ENCODE data around the gene ATRNL1.
A peak's percentile ranks its signal among the peaks of the same experiment; 100 is the strongest.
"Not testable (repeated sequence)": the region's sequence is repeated elsewhere in the genome, so short reads cannot be mapped to it uniquely, and the experiment has no call there.

ATRNL1 gene

DNA sequence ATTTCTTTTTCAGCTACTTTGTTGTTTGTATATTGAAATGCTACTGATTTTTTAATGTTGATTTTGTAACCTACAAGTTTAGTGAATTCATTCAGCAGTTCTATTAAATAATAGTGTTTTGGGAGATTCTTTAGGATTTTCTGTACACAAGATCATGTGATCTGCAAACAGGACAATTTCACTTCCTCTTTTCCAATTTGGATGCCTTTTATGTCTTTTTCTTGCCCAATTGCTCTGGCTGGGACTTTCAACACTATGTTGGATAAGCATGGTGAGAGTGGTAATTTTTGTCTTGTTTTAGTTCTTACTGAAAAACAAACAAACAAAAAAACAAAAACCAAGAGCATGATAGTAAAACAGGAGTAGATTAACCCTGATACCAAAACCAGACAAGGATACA lies 316.2 kb downstream of the ATRNL1 start:
- DNase-seq (ENCODE audit: low read depth, low spot score), result no peak

DNA sequence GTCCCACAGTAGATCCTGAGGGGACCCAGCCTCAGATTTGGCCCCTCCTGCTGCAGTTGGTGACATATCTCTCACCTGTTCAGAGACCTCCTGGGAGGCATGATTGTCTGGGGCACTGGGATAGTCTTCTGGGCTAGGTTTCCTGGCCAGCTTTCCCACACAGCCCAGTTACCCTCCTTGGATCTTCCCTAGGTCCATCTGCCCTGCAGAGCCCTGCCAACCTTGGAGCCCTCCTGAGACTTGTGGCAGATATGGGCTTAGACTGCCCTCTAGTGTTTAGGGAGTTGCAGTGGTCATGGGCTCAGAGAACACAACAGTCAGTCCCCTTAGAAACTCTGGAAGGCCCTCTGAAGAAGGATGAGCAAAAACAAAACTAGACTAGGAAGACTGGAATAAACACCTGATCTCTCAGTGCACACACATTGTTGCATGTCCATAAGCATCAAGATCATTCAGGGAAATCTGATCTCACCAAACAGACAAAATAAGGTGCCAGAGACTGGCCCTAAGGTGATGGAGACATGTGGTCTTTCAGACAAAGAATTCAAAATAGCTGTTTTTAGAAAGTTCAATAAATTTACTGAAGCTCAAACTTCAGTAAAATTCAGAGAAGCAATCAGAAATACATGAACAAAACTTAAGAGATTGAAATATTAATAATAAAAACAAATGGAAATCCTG lies 324.6 kb downstream of the ATRNL1 start:
- peak; percentile 36 for DNase-seq (ENCODE audit: low read depth, low spot score)

DNA sequence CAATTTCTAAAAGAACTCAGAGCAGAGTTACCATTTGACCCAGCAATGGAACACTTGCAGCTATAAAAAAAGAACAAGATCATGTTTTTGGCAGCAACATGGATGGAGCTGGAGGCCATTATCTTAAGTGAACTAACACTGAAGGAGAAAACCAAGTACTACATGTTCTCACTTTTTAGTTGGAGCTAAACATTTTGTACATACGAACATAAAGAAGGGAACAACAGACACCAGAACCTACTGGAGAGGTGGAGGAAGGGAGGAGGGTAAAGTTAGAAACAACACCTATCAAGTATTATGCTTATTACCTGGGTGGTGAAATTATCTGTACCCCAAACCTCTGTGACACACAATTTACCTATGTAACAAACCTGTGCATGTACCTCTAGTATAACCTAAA lies 329.5 kb downstream of the ATRNL1 start:
- DNase-seq (ENCODE audit: low read depth, low spot score), result no peak

DNA sequence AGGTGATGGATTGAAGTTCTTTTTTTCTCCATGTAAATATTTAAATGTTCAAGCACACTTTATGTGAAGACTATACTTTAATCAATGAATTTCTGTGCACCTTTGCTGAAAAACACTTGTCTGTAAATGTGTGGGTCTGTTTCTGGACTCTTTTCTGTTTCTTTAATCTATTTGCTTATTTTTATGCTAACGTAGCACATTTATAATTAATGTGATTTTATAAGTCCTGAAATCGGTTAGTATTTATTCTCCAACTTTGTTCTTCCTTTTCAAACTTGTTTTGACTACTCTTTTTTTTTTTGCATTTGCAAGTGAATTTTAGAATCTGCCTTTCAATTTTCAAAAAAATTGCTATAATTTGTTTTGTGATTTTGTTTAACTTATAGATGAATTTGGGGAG lies 334.4 kb downstream of the ATRNL1 start:
- no peak for DNase-seq (ENCODE audit: low read depth, low spot score)

DNA sequence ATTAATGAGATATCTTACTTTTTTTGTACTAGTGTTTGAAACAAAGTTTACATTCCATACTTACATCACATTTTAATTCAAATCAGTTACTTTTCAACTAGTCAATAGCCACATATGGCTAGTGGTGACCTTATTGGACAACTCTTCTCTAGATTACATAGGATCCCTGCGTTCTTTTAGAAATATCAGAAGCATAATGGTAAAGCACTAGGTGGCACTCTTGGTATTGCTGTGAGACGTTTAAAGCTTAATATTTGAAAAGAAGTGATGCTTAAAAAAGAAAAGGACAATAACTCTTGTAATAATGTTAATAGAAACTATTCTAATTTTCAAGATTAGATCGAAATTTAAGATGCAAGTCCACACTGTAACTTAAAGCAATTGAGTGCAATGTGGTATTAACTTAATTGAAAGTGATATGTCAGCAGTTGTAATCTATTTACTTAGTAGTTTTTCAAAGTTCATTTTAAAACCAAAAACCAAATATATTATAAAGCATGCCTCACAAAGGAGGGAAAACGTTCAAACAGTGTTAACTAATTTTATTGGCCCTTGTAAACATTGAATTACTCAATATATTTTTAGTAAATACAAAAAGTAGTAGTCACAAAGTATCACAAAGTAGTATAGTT lies 339.1 kb downstream of the ATRNL1 start:
- peak; percentile 13 for DNase-seq (ENCODE audit: low read depth, low spot score)

DNA sequence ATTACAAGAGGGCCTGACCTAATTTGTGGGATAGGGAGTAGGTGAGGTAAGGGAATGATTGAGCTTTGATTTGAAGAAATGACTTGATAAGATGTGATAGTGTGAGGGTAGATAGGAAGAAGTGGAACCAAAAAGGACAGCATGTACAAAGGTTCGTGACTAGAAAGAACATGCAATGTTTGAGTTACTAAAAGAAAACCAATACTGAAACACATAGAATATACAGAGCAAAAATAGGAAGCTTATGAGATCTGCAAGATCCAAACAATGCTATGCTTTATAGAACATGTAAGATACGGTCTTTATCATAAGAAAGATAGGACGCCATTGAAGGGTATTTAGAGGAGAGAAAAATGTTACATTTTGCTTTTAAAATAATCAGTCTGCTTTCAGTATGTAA lies 343.8 kb downstream of the ATRNL1 start:
- no peak for DNase-seq (ENCODE audit: low read depth, low spot score)

DNA sequence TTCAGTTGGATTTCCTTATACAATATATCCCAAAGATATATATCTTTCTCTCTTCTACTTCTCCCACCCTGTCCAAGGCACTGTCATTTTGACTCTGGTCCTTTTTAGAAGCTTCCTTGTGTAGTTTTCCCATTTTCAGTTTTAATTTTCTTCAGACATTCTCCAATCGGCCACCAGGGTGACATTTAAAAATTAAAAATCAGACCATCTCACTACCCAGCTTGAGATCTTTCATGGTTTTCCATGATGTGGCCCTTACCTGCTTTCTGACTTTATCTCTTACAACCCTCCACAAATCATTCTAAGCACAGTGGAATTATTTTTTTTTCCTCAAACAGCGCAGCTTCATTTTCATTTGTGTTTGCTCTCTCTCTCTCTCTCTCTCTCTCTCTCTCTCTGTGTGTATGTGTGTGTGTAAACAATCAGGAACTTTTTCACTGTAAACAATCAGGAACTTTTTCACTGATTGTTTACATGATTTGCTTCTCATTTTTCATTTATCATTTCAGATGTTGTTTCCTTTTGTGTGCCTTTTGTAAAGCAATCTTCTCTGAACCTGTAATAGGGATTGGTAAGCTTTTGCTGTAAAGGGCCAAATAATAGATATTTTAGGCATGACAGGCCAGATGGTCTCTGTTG lies 348.9 kb downstream of the ATRNL1 start:
- no peak for DNase-seq (ENCODE audit: low read depth, low spot score)

DNA sequence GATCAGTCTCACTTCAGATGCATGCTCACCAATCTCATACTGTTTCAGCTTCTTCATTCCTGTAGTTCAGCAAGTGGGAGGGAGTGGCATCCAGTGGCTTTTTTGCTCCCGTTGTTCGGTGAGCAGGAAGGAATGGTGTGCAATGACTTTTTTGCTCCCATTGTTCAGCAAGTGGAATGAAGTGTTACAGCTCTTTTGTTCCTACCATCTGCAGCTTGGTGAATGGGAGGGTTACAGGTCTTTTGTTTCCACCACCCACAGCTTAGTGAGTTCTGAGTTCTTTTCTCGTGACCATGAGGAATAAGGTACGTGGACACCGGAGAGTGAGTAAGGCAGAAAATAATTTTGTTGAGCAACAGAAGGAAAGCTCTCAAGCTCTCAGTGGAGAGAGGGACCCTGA lies 363.6 kb downstream of the ATRNL1 start:
- no peak for DNase-seq (ENCODE audit: low read depth, low spot score)

DNA sequence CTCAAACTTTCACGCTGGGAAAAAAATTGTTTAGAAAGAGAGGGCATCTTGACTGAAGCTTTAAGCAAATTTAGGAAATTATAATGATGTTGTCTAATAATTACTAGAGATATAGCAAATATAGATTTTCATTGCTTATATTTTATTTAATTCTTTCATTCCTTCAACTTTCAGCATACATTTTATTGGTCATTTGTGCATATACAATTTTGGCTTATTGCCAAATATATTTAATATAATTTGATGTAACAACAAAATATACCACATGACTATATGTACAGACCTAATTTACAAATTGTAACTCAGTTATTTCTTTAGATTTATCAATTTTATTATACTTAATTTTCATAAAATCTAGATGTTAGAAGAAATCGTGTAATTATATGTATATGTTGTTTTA lies 390.1 kb downstream of the ATRNL1 start:
- no peak for DNase-seq (ENCODE audit: low read depth, low spot score)

DNA sequence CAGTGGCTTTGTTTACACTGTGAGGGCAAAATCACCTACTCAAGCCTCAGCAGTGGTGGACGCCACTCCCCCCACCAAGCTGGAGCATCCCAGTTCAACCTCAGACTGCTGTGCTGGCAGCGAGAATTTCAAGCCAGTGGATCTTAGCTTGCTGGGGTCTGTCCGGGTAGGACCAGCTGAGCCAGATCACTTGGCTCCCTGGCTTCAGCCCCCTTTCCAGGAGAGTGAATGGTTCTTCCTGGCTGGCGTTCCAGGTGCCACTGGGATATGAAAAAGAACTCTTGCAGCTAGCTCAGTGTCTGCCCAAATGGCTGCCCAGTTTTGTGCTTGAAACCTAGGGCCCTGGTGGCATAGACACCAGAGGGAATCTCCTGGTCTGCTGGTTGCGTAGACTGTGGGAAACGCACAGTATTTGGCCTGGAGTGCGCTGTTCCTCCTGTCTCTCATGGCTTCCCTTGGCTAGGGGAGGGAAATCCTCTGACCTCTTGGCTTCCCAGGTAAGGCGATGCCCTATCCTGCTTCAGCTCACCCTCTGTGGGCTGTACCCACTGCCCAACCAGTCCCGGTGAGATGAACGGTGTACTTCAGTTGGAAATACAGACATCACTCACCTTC lies 398.5 kb downstream of the ATRNL1 start:
- DNase-seq (ENCODE audit: low read depth, low spot score), result no peak

DNA sequence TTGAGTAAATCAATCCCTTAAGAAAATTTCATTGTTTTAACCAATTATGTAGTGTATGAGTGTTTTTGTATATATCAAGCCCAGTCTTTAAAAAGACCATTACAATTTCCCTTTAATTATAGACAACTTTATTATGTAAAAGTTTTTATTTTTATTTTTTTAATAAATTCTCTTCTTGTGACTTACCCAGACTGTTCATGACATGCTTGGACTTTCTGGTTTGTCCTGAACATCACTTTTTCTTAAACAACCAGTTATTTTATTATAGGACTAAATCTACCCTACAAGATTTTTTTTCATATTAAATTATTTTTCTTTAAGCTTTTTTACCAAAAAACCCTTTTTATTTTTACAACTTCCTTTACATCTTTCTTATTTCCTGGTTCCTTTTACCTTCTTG lies 410.4 kb downstream of the ATRNL1 start:
- no peak for DNase-seq (ENCODE audit: low read depth, low spot score)

DNA sequence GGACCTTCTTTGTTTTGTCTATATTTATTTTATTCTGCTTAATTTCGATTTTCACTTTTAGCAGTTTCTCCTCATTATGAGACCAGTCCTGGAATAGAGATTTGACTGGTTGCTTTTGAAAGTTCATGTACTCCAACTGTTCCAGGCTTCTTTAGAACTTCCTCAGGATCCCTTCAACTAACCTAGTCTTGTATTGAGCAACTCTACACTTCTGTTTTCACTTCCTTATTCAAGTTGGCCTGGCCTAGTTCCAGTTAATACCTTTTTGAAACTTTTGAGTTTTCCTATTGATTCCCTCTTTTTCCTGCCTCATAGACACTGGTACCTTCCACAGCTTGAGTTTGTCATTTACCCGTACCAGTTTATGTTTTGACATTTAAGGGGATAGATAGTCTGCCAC lies 421.7 kb downstream of the ATRNL1 start:
- DNase-seq (ENCODE audit: low read depth, low spot score), result no peak

DNA sequence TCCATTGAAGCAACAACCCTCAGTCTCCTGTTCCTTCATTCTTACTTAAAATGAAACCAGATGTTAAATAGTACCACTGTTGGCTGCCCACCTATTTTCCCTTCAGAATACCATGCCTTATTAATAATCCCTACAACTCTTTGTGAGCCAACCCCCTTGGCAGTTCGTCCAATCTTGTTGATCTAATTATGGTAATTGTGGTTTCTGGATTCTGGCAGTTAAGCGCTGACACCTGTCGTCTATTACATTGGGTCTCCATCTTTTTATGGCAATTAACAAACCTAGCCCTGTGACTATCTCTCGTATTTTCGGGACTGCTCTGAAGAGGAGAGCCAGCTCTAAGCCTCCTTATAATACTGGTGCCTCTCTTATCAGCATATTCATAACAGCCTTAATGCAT lies 432.0 kb downstream of the ATRNL1 start:
- no peak for DNase-seq (ENCODE audit: low read depth, low spot score)

DNA sequence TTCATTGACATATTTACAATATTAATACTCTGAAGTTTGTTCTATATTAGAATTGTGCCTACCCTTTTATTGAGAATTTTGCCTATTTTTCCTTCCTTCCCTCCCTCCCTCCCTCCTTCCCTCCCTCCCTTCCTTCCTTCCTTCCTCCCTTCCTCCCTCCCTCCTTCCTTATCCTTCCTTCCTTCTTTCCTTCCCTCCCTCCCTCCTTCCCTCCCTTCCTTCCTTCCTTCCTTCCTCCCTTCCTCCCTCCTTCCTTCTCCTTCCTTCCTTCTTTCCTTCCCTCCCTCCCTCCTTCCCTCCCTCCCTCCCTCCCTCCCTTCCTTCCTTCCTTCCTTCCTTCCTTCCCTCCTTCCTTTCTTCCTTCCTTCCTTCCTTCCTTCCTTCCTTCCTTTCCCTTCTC lies 434.5 kb downstream of the ATRNL1 start:
- not testable (repeated sequence) for DNase-seq (ENCODE audit: low read depth, low spot score)

DNA sequence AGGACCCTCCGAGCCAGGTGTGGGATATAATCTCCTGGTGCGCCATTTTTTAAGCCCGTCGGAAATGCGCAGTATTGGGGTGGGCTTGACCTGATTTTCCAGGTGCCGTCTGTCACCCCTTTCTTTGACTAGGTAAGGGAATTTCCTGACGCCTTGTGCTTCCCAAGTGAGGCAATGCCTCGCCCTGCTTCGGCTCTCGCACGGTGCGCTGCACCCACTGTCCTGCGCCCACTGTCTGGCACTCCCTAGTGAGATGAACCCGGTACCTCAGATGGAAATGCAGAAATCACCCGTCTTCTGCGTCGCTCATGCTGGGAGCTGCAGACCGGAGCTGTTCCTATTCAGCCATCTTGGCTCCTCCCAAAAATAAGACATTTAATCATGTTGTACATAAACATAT lies 443.2 kb downstream of the ATRNL1 start:
- not testable (repeated sequence) for DNase-seq (ENCODE audit: low read depth, low spot score)

DNA sequence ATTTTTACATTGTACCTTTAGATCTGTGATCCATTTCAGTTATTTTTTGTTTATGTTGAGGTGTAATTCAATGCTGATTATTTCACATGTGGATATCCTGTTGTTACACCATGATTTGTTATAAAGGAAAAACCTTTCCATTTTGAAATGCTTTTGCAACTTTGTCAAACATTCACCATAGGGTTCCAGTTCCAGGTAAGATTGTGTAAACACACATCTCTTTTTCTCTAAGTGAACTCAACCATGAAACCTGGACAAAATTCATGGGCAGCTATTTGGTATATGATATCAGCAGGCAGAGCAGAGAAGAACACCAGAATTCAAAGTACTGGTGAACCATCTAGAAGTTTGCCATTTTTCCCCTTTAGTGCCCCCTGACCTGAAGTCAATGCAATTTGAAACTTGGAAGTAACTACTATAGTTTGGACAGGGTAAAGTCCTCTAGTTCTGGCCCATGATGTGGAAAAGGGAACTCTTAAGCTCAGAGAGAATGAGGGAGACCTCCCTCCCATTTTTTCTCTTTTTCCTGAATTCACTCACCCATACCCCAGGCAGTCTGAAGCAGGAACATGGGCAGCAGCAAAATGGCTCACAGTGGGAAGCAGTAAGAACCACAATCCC lies 446.1 kb downstream of the ATRNL1 start:
- DNase-seq (ENCODE audit: low read depth, low spot score), result no peak

DNA sequence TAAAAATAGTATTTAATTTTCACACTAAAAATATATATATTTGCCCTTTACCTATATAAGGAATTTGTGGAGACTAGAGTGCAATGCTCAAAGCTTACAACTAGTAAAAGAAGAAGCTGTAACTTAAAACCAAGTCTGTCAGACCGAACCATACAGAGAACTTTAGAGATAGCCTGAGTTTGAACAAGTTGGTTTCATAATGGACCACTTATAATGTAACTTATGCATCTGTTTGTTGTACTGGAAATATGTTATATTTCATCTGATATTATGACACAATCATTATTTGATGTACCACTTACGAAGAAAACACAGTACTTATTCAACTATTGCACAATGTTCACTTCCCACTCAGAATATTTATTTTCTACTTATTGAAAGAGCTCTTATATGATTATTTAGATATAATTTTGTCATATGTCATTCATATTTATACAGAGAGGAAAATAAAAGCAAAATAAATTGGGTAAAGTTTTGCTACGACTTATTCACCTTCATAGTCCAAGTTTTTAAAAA lies 462.8 kb downstream of the ATRNL1 start:
- no peak for DNase-seq (ENCODE audit: low read depth, low spot score)

DNA sequence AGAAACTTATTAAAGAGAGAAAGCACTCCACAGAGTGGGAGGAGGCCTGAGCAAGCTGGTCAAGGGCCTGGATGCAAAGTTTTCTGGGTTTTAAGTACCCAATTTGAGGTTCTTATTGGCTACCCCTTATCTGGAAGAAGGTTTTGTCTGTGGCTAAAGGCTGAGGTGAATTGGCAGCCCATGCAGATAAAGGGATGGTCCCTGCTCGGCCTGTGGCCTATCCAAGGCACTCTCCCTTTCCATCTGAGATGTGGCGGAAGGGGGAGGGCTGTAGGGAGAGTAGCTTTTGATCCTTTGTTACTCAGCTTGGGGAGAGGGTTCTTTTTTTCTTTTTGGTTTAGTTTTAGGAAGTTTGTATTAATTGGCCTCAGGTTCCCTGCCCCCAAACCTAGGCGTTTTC lies 465.1 kb downstream of the ATRNL1 start:
- no peak for DNase-seq (ENCODE audit: low read depth, low spot score)

DNA sequence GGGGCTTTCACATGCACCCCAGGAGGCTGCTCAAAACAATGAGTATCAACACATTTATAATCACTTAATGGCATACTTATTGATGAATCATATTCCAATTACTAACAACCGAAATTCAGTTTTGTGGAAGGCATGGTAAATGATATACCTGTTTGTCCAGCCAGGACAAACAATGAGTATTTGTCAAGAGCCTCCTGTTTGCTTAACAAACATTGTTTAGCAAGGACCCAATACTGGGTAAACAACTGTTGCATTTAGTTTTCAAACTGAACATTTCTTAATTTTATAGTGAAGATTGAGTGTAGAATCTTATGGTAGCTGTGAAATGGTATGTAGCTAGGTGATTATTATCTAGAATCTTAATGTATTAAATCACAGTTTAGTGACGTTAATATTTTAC lies 473.7 kb downstream of the ATRNL1 start:
- DNase-seq (ENCODE audit: low read depth, low spot score), result no peak

DNA sequence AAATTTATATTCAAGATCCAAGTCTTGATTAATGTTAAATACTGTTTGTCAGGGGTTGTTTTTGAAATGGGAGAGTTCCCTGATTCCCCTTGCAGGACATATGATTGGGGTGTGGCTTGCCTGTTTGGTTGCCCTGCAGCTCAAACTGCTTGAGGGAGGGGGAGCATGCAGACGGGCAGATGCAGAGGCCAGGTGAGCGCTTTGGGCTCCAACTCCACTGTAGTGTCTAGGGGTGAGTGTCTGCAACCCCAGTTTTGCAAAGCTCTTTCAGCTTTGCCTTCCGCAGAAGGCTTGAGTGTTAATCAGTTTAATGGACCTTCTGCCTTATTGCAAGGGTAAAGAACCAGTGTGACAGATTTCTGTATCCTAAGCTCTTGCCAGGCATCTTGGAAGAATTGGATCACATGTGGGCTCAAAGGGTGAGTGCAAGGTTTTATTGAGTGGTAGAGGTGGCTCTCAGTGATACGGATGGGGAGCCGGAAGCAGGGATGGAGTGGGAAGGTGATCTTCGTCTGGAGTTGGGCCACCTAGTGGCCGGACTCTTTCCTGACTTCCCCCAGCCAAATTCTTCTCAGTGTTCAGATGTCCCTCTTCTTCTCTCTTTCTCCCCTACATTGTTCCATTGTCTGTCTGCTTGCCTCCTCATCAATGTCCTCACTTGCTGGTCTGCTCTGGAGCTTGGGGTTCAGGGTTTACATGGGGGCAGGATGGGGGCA lies 479.7 kb downstream of the ATRNL1 start:
- no peak for DNase-seq (ENCODE audit: low read depth, low spot score)

DNA sequence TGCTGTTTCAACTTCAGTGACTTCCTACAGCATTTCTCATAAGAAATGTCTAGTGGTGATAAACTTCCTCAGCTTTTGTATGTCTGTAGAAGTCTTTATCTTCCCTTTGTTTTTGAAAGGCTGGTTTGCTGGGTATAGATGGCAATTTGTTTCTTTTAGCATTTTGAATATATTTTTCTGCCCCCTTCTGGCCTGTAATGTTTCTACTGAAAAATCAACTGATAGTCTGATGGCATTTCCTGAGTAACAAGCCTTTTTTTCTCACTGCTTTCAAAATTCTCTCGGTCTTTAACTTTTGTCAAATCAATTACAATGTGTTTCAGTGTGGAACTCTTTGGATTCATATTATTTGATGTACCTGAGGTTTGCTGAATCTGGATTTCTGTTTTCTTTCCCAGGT lies 487.1 kb downstream of the ATRNL1 start:
- no peak for DNase-seq (ENCODE audit: low read depth, low spot score)

DNA sequence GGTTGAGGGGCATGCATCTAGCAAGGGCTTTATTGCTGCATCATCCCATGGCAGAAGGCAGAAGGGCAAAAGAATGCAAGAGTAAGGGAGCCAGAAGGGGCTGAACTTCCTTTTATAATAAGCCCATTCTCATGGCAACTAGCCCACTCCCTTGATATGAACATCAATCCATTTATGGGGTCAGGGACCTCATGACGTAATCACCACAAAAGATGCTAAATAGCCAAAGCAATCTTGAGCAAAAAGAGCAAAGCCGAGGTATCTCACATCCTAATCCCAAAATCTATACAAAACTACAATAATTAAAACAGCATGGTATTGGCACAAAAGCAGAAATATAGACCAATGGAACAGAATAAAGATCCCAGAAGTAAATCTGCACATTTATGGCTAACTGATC lies 499.9 kb downstream of the ATRNL1 start:
- no peak for DNase-seq (ENCODE audit: low read depth, low spot score)
